ENCODE data around the gene TESK2.
A peak's percentile ranks its signal among the peaks of the same experiment; 100 is the strongest.

- no peak for TF ChIP-seq POLR2AphosphoS5 (IDR thresholded peaks at IDR 0.05)
- peak; percentile 40 to 65 for TF ChIP-seq CTCF (IDR thresholded peaks at IDR 0.05)
Measured at GRCh38 chr1:45299981-45300668, 190.8 kb downstream of the TESK2 start.

Measured in suprapubic skin (tissue), 3 donors.